ENCODE data around the gene MTHFR.

The MTHFR gene

GRCh38 chr1:11805422-11806306, at the start of gene MTHFR, which contains the start of gene CLCN6:
Gene MTHFR, minus strand, starts transcription at chr1:11805964. Its CDS starts 2,848 bp downstream, at chr1:11803116.
Gene CLCN6, plus strand, starts transcription at chr1:11806191. Its CDS starts 72 bp downstream, at chr1:11806263.
- no peak for TF ChIP-seq TCF4 (CRISPR knock-in tag; IDR thresholded peaks at IDR 0.05; ENCODE audit: borderline replicate concordance)
- TF ChIP-seq ARNTL (CRISPR knock-in tag; IDR thresholded peaks at IDR 0.05; ENCODE audit: borderline replicate concordance, low read depth): peak; percentile 48; the same call in 1 of the 2 replicates
- TF ChIP-seq OSR1 (CRISPR knock-in tag; IDR thresholded peaks at IDR 0.05): no peak
- no peak for TF ChIP-seq ZNF8 (CRISPR knock-in tag; IDR thresholded peaks at IDR 0.05)
- TF ChIP-seq PATZ1 (CRISPR knock-in tag; IDR thresholded peaks at IDR 0.05; ENCODE audit: borderline replicate concordance): peak; percentile 92; the same call in 1 of the 2 replicates
- ATAC-seq: peak; percentile 96

- ATAC-seq: no peak
- no peak for TF ChIP-seq TCF4 (CRISPR knock-in tag; IDR thresholded peaks at IDR 0.05; ENCODE audit: borderline replicate concordance)
- no peak for TF ChIP-seq TOX (CRISPR knock-in tag; IDR thresholded peaks at IDR 0.05; ENCODE audit: borderline replicate concordance)
- no peak for TF ChIP-seq ZFP3 (CRISPR knock-in tag; IDR thresholded peaks at IDR 0.05)
- no peak for TF ChIP-seq GLIS3 (CRISPR knock-in tag; IDR thresholded peaks at IDR 0.05)
- no peak for TF ChIP-seq OSR1 (CRISPR knock-in tag; IDR thresholded peaks at IDR 0.05)
- TF ChIP-seq PPARA (CRISPR knock-in tag; IDR thresholded peaks at IDR 0.05; ENCODE audit: borderline replicate concordance): no peak
- TF ChIP-seq ZNF565 (CRISPR knock-in tag; conservative IDR thresholded peaks at IDR 0.05; ENCODE audit: low read depth): no peak
- no peak for TF ChIP-seq CREB5 (CRISPR knock-in tag; IDR thresholded peaks at IDR 0.05; ENCODE audit: low read depth)
- TF ChIP-seq ESRRG (CRISPR knock-in tag; IDR thresholded peaks at IDR 0.05): no peak
- TF ChIP-seq CSRNP3 (CRISPR knock-in tag; IDR thresholded peaks at IDR 0.05): no peak
- TF ChIP-seq ARNTL (CRISPR knock-in tag; IDR thresholded peaks at IDR 0.05; ENCODE audit: borderline replicate concordance, low read depth): no peak
- no peak for TF ChIP-seq ZFP30 (CRISPR knock-in tag; IDR thresholded peaks at IDR 0.05)
- no peak for TF ChIP-seq POU6F1 (CRISPR knock-in tag; IDR thresholded peaks at IDR 0.05; ENCODE audit: borderline replicate concordance, low read depth)
- no peak for TF ChIP-seq ZC3H10 (CRISPR knock-in tag; IDR thresholded peaks at IDR 0.05)
- no peak for TF ChIP-seq CSDC2 (CRISPR knock-in tag; IDR thresholded peaks at IDR 0.05)
- TF ChIP-seq TSHZ2 (CRISPR knock-in tag; IDR thresholded peaks at IDR 0.05): no peak
- no peak for TF ChIP-seq ZNF8 (CRISPR knock-in tag; IDR thresholded peaks at IDR 0.05)
- no peak for TF ChIP-seq RARB (CRISPR knock-in tag; IDR thresholded peaks at IDR 0.05)
Measured at GRCh38 chr1:11855430-11855829, 49.7 kb upstream of the MTHFR start.

- ATAC-seq: no peak
- no peak for TF ChIP-seq CSRNP3 (CRISPR knock-in tag; IDR thresholded peaks at IDR 0.05)
- TF ChIP-seq RARB (CRISPR knock-in tag; IDR thresholded peaks at IDR 0.05): no peak
- TF ChIP-seq ZC3H10 (CRISPR knock-in tag; IDR thresholded peaks at IDR 0.05): no peak
Measured at GRCh38 chr1:11854519-11854918, 48.8 kb upstream of the MTHFR start.
